ENCODE measurements around the gene TAS1R3.

GRCh38 chr1:1328254-1328653 is 2.8 kb upstream of the TAS1R3 start:
- TF ChIP-seq CTCF (IDR thresholded peaks at IDR 0.05; ENCODE audit: low read depth, low read length, missing input control): no peak
- no peak for TF ChIP-seq REST (IDR thresholded peaks at IDR 0.05)
- no peak for TF ChIP-seq TAF1 (conservative IDR thresholded peaks at IDR 0.05)
- TF ChIP-seq HNF4A (conservative IDR thresholded peaks at IDR 0.05): no peak
- TF ChIP-seq YY1 (IDR thresholded peaks at IDR 0.05): no peak
- TF ChIP-seq RAD21 (IDR thresholded peaks at IDR 0.05): no peak
- no peak for TF ChIP-seq SP1 (IDR thresholded peaks at IDR 0.05)
- TF ChIP-seq FOXA1 (IDR thresholded peaks at IDR 0.05): no peak
- TF ChIP-seq, protein P1, sequence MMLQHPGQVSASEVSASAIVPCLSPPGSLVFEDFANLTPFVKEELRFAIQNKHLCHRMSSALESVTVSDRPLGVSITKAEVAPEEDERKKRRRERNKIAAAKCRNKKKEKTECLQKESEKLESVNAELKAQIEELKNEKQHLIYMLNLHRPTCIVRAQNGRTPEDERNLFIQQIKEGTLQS (IDR thresholded peaks at IDR 0.05): no peak
- no peak for TF ChIP-seq MAX (IDR thresholded peaks at IDR 0.05)
- TF ChIP-seq GABPA (IDR thresholded peaks at IDR 0.05 in 1 of 2, conservative IDR thresholded peaks at IDR 0.05 in 1 of 2): no peak
- no peak for TF ChIP-seq FOXA2 (IDR thresholded peaks at IDR 0.05)

Measured in liver (tissue), 3 donors.